Measurements from ENCODE around the gene PLEKHG4B.
A peak's percentile ranks its signal among the peaks of the same experiment; 100 is the strongest.
"Not testable (repeated sequence)": the region's sequence is repeated elsewhere in the genome, so short reads cannot be mapped to it uniquely, and the experiment has no call there.

Gene PLEKHG4B

DNA sequence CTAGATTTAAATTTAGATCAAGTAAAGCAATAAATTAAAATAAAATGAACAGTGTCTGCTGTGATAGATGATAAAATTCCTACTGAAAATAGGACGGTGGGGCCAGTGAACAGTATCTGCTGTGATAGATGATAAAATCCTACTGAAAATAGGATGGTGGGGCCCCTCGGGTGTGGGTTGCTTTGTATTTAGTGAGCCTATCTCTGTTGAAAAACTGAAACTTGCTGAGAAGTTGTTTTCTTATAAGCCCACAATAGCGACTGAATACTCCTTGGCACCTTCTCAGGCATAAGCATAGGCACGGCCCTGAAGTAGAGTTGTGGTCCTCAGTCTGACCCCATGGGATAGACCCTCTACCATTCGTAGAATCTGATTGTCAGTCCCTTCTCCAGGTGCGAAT is 131.8 kb downstream of the PLEKHG4B start:
- peaks cover 51% of the 10 kb centered on the region for H3K4me1 Mint-ChIP-seq
- no peaks in the 10 kb centered on the region for H3K27me3 Mint-ChIP-seq
- no peak overlapping the region for H3K27ac Mint-ChIP-seq (ENCODE audit: low read depth)
- ATAC-seq (replicated peaks; ENCODE audit: extremely low read depth, poor library complexity, severe bottlenecking) (no peak), DNase-seq (ENCODE audit: low spot score in 2 of 2) (no peak)
- peaks cover 49% of the 10 kb centered on the region for H3K36me3 Mint-ChIP-seq (ENCODE audit: insufficient read depth)
- H3K9me3 Mint-ChIP-seq, result no peaks in the 10 kb centered on the region
- H3K4me3 Mint-ChIP-seq, result no peak overlapping the region

- ATAC-seq (replicated peaks; ENCODE audit: extremely low read depth, poor library complexity, severe bottlenecking) (no peak), DNase-seq (ENCODE audit: low spot score in 2 of 2) (no peak)
- H3K36me3 Mint-ChIP-seq (ENCODE audit: insufficient read depth), result peaks cover 52% of the 10 kb centered on the region
- peak overlapping the region; percentile 25 for H3K27ac Mint-ChIP-seq (ENCODE audit: low read depth)
- no peaks in the 10 kb centered on the region for H3K9me3 Mint-ChIP-seq
- peaks cover 42% of the 10 kb centered on the region for H3K4me1 Mint-ChIP-seq
- H3K27me3 Mint-ChIP-seq, result no peaks in the 10 kb centered on the region
- peak overlapping the region; percentile 6 for H3K4me3 Mint-ChIP-seq
Observed at GRCh38 chr5:225334-225733, 133.4 kb downstream of the PLEKHG4B start.

DNA sequence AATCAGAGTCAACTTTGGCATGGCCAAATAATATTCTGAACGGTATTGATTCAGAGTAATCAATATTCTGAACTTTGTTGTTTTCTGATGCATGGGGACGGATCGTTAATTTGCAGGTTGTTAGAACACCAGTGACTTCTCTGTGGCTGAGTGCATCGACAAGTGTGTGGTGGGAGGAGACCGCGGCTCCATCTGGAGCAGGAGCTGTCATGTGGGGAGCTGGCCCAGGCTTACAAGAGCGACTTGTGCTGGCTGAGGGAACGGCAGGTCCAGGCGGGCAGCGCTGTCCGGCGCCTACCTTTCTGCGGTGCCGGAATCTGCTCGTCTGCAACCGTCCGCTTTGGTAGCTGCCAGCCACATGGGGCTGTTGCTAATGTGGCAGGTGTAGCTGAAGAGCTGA is 135.4 kb downstream of the PLEKHG4B start:
- H3K27me3 Mint-ChIP-seq; DNase-seq (ENCODE audit: low spot score in 2 of 2); H3K4me3 Mint-ChIP-seq; H3K9me3 Mint-ChIP-seq; H3K27ac Mint-ChIP-seq (ENCODE audit: low read depth); ATAC-seq (replicated peaks; ENCODE audit: extremely low read depth, poor library complexity, severe bottlenecking): not testable (repeated sequence)
- H3K4me1 Mint-ChIP-seq, result peaks cover 25% of the 10 kb centered on the region
- H3K36me3 Mint-ChIP-seq (ENCODE audit: insufficient read depth), result peaks cover 65% of the 10 kb centered on the region

DNA sequence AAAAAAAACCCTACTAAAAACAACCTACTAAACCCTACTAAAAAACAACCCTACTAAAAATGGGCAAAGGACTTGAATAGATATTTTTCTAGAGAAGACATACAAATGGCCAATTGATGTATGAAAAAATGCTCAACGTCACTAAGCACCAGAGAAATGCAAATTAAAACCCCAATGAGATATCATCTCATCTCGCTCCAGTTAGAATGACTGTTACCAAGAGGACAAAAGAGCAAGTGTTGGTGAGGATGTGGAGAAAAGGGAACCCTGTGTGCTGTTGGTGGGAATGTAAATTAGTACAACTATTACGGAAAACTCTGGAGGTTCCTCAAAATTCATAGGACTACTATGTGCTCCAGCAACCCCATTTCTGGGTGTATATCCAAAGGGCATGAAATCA is 136.9 kb downstream of the PLEKHG4B start:
- no peak for DNase-seq (ENCODE audit: low spot score in 2 of 2)
- Mint-ChIP-seq H3K9me3 (no peaks in the 10 kb centered on the region), H3K4me1 (peaks cover 11% of the 10 kb centered on the region), H3K36me3 (ENCODE audit: insufficient read depth) (peaks cover 77% of the 10 kb centered on the region), H3K4me3 (no peak overlapping the region), H3K27ac (ENCODE audit: low read depth) (no peak overlapping the region), H3K27me3 (no peaks in the 10 kb centered on the region)
- ATAC-seq (replicated peaks; ENCODE audit: extremely low read depth, poor library complexity, severe bottlenecking), result no peak

GRCh38 chr5:230711-231110 is 138.7 kb downstream of the PLEKHG4B start:
- no peak for ATAC-seq (replicated peaks; ENCODE audit: extremely low read depth, poor library complexity, severe bottlenecking)
- H3K9me3 Mint-ChIP-seq, result no peaks in the 10 kb centered on the region
- no peak overlapping the region for H3K4me3 Mint-ChIP-seq
- H3K27ac Mint-ChIP-seq (ENCODE audit: low read depth), result no peak overlapping the region
- no peak for DNase-seq (ENCODE audit: low spot score in 2 of 2)
- H3K36me3 Mint-ChIP-seq (ENCODE audit: insufficient read depth), result peaks cover 79% of the 10 kb centered on the region
- H3K27me3 Mint-ChIP-seq, result no peaks in the 10 kb centered on the region
- no peaks in the 10 kb centered on the region for H3K4me1 Mint-ChIP-seq

- no peaks in the 10 kb centered on the region for H3K9me3 Mint-ChIP-seq
- H3K27me3 Mint-ChIP-seq, result no peaks in the 10 kb centered on the region
- H3K4me1 Mint-ChIP-seq, result no peaks in the 10 kb centered on the region
- no peak for DNase-seq (ENCODE audit: low spot score in 2 of 2)
- ATAC-seq (replicated peaks; ENCODE audit: extremely low read depth, poor library complexity, severe bottlenecking), result no peak
- H3K27ac Mint-ChIP-seq (ENCODE audit: low read depth), result no peak overlapping the region
- no peak overlapping the region for H3K4me3 Mint-ChIP-seq
- peaks cover 77% of the 10 kb centered on the region for H3K36me3 Mint-ChIP-seq (ENCODE audit: insufficient read depth)
Observed at GRCh38 chr5:231661-232060, 139.7 kb downstream of the PLEKHG4B start.

- H3K27ac Mint-ChIP-seq (ENCODE audit: low read depth); H3K4me3 Mint-ChIP-seq; ATAC-seq (replicated peaks; ENCODE audit: extremely low read depth, poor library complexity, severe bottlenecking); H3K27me3 Mint-ChIP-seq; H3K9me3 Mint-ChIP-seq; DNase-seq (ENCODE audit: low spot score in 2 of 2); H3K4me1 Mint-ChIP-seq: not testable (repeated sequence)
- H3K36me3 Mint-ChIP-seq (ENCODE audit: insufficient read depth), result peaks cover 73% of the 10 kb centered on the region
Observed at GRCh38 chr5:233426-233825, 141.5 kb downstream of the PLEKHG4B start.

DNA sequence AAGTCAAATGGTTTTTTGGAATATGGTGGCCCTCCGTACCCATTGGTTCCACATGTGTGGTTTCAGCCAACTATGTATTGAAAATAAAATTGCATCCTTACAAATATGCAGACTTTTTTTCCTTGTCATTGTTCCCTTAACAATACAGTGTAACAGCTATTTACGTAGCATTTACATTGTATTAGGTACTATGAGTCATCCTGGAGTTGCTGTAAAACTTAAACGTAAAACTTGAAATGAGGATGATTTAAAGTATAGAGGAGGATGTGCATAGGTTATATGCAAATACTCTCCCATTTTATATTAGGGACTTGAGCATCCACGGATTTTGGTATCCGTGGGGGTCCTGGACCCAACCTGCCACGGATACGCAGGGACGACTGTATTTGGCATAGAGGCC is 142.5 kb downstream of the PLEKHG4B start:
- Mint-ChIP-seq H3K27ac (ENCODE audit: low read depth) (no peak overlapping the region), H3K36me3 (ENCODE audit: insufficient read depth) (peaks cover 74% of the 10 kb centered on the region), H3K4me3 (no peak overlapping the region), H3K27me3 (no peaks in the 10 kb centered on the region), H3K4me1 (no peaks in the 10 kb centered on the region), H3K9me3 (no peaks in the 10 kb centered on the region)
- ATAC-seq (replicated peaks; ENCODE audit: extremely low read depth, poor library complexity, severe bottlenecking), result no peak
- DNase-seq (ENCODE audit: low spot score in 2 of 2), result no peak

DNA sequence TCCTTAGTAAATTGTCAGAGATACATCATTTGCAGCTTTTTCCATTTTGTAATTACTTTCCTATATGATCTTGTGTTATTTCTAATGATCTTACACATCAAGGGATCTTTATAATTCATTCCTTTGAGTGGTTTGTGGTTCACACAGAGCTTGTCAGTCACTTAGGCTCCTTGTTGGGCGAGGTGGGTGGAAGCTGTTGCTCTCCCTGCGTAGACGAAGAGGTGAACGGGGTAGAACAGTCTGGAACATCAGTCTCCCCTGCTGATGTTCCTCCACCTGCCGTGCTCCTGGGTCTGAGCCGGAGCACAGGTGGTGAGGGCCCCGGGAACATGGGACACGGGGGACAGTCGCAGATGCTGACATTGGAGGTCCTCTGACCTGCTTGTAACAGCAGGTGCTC is 143.6 kb downstream of the PLEKHG4B start:
- not testable (repeated sequence) for H3K4me3 Mint-ChIP-seq; H3K27me3 Mint-ChIP-seq; H3K4me1 Mint-ChIP-seq; DNase-seq (ENCODE audit: low spot score in 2 of 2); H3K27ac Mint-ChIP-seq (ENCODE audit: low read depth); H3K9me3 Mint-ChIP-seq; ATAC-seq (replicated peaks; ENCODE audit: extremely low read depth, poor library complexity, severe bottlenecking)
- H3K36me3 Mint-ChIP-seq (ENCODE audit: insufficient read depth), result peaks cover 80% of the 10 kb centered on the region

DNA sequence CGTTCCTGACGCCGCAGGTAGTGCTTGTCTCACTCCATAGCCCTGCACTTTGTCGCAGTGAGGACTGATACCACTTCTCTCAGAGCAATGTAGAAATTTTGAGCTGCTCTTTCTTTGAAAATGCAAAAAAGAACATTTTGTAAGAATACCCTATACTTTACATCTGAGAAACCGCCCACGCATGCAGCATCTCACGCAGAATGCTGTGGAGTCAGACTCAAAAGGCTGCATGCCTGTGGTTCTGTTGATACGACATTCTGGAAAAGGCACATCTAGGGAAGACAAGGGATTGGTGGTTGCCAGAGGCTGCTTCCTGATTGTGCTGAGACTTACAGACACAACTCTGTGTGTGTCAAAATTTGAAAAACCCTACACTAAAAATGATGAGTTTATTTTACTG is 146.0 kb downstream of the PLEKHG4B start:
- ATAC-seq (replicated peaks; ENCODE audit: extremely low read depth, poor library complexity, severe bottlenecking); DNase-seq (ENCODE audit: low spot score in 2 of 2); H3K27me3 Mint-ChIP-seq; H3K9me3 Mint-ChIP-seq; H3K27ac Mint-ChIP-seq (ENCODE audit: low read depth); H3K4me3 Mint-ChIP-seq; H3K4me1 Mint-ChIP-seq: not testable (repeated sequence)
- peaks cover 79% of the 10 kb centered on the region for H3K36me3 Mint-ChIP-seq (ENCODE audit: insufficient read depth)
